Measurements from ENCODE around the gene NBEA.

NBEA gene

GRCh38 chr13:35496761-35497386, 554.8 kb downstream of the NBEA start:
- DNase-seq (ENCODE audit: low read depth in 2 of 2), result peak; percentile 6 to 54
- no peak for TF ChIP-seq CTCF (IDR thresholded peaks at IDR 0.05; ENCODE audit: low read depth, low read length)
- H3K4me3 ChIP-seq (replicated peaks in 1 of 2; ENCODE audit: low read depth in 2 of 2, low read length in 2 of 2), result no peak overlapping the region

DNA sequence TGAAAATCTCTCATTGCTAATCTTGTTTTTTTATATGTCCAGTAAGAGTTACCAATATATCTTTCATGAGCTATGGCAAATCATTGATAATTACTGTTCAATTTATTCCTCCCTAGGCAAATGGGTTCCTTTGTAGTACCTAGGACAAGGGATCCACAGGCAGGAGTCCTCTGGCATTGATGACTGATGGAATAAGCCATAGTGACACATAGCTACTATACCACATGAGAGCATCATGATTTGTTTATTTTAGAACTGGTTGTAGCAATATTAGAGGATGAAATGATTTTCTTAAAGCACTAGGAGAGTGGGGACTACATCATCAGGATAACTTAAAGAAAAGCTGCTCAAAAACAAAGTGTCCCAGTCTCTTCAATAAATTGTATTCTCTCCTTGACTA, 556.2 kb downstream of the NBEA start:
- no peak for DNase-seq (ENCODE audit: low read depth in 2 of 2)
- no peak overlapping the region for H3K4me3 ChIP-seq (replicated peaks in 1 of 2; ENCODE audit: low read depth in 2 of 2, low read length in 2 of 2)
- no peak for TF ChIP-seq CTCF (IDR thresholded peaks at IDR 0.05; ENCODE audit: low read depth, low read length)

- TF ChIP-seq CTCF (IDR thresholded peaks at IDR 0.05; ENCODE audit: low read depth, low read length), result no peak
- no peak for DNase-seq (ENCODE audit: low read depth in 2 of 2)
- no peak overlapping the region for H3K4me3 ChIP-seq (replicated peaks in 1 of 2; ENCODE audit: low read depth in 2 of 2, low read length in 2 of 2)
Observed at GRCh38 chr13:35499196-35499662, 557.2 kb downstream of the NBEA start.

DNA sequence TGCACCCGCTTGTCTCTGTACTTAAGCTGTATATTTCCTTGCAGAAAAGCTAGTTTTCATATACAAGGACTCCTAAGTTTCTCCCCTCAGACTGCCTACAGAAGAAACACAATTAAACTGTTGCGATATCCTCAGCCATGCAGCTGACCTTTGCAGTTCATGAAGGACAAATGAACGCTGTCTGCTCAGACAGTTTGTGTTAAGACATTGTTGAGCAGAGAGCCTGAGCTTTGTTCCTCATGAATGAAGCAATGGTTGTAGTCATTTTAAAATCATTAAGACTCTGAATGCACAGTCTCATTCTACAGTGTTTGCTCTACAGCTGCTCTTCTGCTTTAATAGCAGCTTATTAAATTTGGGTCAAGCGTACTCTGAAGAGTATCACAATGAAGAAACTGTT, 557.6 kb downstream of the NBEA start:
- TF ChIP-seq CTCF (IDR thresholded peaks at IDR 0.05; ENCODE audit: low read depth, low read length), result no peak
- DNase-seq (ENCODE audit: low read depth in 2 of 2), result no peak
- H3K4me3 ChIP-seq (replicated peaks in 1 of 2; ENCODE audit: low read depth in 2 of 2, low read length in 2 of 2), result no peak overlapping the region

- no peak for DNase-seq (ENCODE audit: low read depth in 2 of 2)
- TF ChIP-seq CTCF (IDR thresholded peaks at IDR 0.05; ENCODE audit: low read depth, low read length), result no peak
- H3K4me3 ChIP-seq (replicated peaks in 1 of 2; ENCODE audit: low read depth in 2 of 2, low read length in 2 of 2), result no peak overlapping the region
Observed at GRCh38 chr13:35500144-35500543, 558.1 kb downstream of the NBEA start.

GRCh38 chr13:35501661-35502235, 559.7 kb downstream of the NBEA start:
- no peak overlapping the region for H3K4me3 ChIP-seq (replicated peaks in 1 of 2; ENCODE audit: low read depth in 2 of 2, low read length in 2 of 2)
- DNase-seq (ENCODE audit: low read depth in 2 of 2), result no peak
- no peak for TF ChIP-seq CTCF (IDR thresholded peaks at IDR 0.05; ENCODE audit: low read depth, low read length)

Data from cardiac fibroblast (primary cell).